Upper lobe of right lung (tissue), 1 donor: ENCODE measurements around the gene HSF2BP. TPM values are rescaled to one million over a fixed set of nuclear protein-coding genes. Genes with fewer than 3 reads are reported as not detected.
A peak's percentile ranks its signal among the peaks of the same experiment; 100 is the strongest.

Source experiments
- ATAC-seq: fragments of 200-7000 bp; cut with Tn5 transposase; one replicate; pipeline ENCODE4 v1.9.1; 2020; ENCODE audit warnings: mild to moderate bottlenecking, moderate library complexity
- DNase-seq: peaks from one replicate; pipeline ENCODE4 v3.0.0-alpha.2; 2020
- H3K27ac ChIP-seq: fragments of 200-600 bp; one replicate; pipeline ENCODE4 v1.8.0; 2022
- H3K27me3 ChIP-seq: fragments of 200-600 bp; one replicate; pipeline ENCODE4 v1.8.0; 2022; ENCODE audit warnings: mild to moderate bottlenecking
- H3K36me3 ChIP-seq: fragments of 200-600 bp; one replicate; pipeline ENCODE4 v1.8.0; 2022
- H3K4me1 ChIP-seq: fragments of 200-600 bp; one replicate; pipeline ENCODE4 v1.8.0; 2022
- H3K4me3 ChIP-seq: fragments of 200-600 bp; one replicate; pipeline ENCODE4 v1.8.0; 2022; ENCODE audit warnings: mild to moderate bottlenecking
- H3K9me3 ChIP-seq: fragments of 200-600 bp; one replicate; pipeline ENCODE4 v1.8.0; 2022
- intact Hi-C: fragments of 100-400 bp; cut with DNase I; formaldehyde crosslinking; loops from one replicate; pipeline ENCODE4 v1.11.0; 2022
- total RNA-seq: library from RNA; stranded (reverse); fragmentation: NEBNext Ultra II Directional; extraction: Animal tissue kit (Norgen Biotek cat#: 25700); gene quantifications from one replicate; pipeline ENCODE4 v1.2.1, GENCODE V29; 2021
- TF ChIP-seq, protein P1 (sequence below): fragments of 200-600 bp; IDR thresholded peaks from one replicate; pipeline ENCODE4 v1.8.0; 2022; ENCODE audit warnings: antibody characterized with exemption
- donor health status: DM: no; HTN: yes; CAD: no; lungs with severe emphysema.

HSF2BP gene
- total RNA-seq, 1 donor from 2014 or later = 0.41 TPM

DNA sequence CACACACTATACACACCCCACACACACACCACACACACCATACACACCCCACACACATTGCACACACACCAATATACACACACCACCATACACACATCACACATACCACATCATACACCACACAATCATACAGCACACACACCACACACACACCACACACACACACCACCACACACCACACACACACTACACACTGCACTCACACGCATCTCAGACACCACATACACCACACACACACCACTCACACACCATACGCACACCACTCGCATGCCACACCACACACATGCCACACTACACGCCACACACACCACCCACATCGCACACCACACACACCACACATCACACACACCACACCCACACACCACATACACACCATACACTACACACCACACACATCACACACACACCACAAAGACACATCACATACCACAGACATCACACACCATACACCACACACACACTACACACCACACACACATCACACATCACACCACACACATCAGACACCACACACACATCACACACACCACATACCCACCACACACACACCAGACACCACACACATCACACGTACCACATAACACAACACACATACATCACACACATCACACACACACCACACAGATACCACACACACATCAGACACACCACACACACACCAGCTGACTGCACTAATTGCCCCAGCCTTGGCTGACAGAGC, 54.6 kb downstream of the HSF2BP start:
- ATAC-seq = no peak
- TF ChIP-seq, protein P1, sequence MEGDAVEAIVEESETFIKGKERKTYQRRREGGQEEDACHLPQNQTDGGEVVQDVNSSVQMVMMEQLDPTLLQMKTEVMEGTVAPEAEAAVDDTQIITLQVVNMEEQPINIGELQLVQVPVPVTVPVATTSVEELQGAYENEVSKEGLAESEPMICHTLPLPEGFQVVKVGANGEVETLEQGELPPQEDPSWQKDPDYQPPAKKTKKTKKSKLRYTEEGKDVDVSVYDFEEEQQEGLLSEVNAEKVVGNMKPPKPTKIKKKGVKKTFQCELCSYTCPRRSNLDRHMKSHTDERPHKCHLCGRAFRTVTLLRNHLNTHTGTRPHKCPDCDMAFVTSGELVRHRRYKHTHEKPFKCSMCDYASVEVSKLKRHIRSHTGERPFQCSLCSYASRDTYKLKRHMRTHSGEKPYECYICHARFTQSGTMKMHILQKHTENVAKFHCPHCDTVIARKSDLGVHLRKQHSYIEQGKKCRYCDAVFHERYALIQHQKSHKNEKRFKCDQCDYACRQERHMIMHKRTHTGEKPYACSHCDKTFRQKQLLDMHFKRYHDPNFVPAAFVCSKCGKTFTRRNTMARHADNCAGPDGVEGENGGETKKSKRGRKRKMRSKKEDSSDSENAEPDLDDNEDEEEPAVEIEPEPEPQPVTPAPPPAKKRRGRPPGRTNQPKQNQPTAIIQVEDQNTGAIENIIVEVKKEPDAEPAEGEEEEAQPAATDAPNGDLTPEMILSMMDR = no peak
- H3K27ac ChIP-seq = no peak overlapping the region
- no peak overlapping the region for H3K4me3 ChIP-seq
- H3K36me3 ChIP-seq = no peaks in the 10 kb centered on the region
- H3K4me1 ChIP-seq = peaks cover 2% of the 10 kb centered on the region
- H3K9me3 ChIP-seq = no peaks in the 10 kb centered on the region
- intact Hi-C loops = no loop called here
- DNase-seq = no peak
- no peaks in the 10 kb centered on the region for H3K27me3 ChIP-seq

DNA sequence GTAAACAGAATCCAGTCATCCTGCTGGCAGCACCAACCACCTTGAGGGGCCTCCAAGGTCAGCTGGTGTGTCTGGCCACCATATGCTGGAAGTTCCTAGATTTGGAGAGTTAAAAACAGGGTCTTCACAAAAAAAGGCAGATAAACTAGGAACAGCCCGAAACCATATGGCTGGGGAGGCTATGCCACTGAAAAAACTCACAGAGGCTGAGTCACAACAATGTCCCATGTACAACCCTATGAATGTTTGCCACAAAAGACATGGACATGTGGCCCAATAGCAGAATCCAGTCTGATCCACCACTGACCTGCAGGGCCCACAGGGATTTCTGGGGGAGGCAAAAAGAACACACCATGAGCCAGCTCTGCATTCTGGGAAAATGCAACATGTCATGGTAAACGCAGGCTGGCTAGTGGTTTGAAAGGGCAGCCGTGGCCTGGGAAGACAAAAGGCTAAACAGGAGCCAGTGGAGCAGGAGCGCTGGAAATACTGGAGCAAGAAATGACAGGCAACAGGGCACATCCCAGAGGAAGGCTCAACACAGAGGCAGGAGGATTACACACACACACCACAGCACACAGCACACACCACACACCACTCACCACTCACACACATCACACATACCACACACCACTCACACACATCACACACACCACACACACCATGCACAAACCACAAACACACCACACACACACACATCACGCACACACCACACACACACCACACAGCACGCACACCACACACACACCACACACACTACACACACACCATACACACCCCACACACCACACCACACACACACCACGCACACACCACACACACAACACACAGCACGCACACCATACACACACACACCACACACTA, 55.4 kb downstream of the HSF2BP start:
- TF ChIP-seq, protein P1 = no peak
- no peak for ATAC-seq

DNA sequence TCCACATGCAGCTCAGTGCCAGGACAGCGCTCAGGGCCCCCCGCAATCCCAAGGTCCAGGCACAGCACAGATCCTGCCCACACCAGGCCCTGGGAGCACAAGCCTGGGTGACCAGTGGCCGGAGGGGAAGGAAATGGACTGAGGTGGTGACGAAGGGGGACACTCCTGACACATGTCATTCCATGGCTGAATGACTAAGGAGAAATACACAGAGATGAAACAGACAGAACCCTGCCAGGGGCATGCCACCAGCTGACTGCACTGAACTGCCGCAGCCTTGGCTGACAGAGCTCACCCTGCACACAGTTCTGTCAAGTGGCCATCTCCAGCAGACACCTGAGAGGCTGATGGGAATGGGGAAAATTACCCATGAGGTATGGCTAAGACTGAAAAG, 56.1 kb downstream of the HSF2BP start:
- H3K4me1 ChIP-seq = no peaks in the 10 kb centered on the region
- DNase-seq = no peak
- TF ChIP-seq, protein P1 = no peak
- H3K4me3 ChIP-seq = no peak overlapping the region
- intact Hi-C loops = no loop called here
- H3K36me3 ChIP-seq = no peaks in the 10 kb centered on the region
- no peaks in the 10 kb centered on the region for H3K27me3 ChIP-seq
- H3K27ac ChIP-seq = peak overlapping the region; percentile 37
- peak; percentile 78 for ATAC-seq
- no peaks in the 10 kb centered on the region for H3K9me3 ChIP-seq

More for the DNA sequence above, 55.4 kb downstream of the HSF2BP start:
- Histone ChIP-seq H3K27me3 (no peaks in the 10 kb centered on the region), H3K9me3 (no peaks in the 10 kb centered on the region), H3K4me3 (no peak overlapping the region), H3K4me1 (no peaks in the 10 kb centered on the region), H3K27ac (peak overlapping the region; percentile 37), H3K36me3 (no peaks in the 10 kb centered on the region)
- DNase-seq = no peak
- intact Hi-C loops = no loop called here

DNA sequence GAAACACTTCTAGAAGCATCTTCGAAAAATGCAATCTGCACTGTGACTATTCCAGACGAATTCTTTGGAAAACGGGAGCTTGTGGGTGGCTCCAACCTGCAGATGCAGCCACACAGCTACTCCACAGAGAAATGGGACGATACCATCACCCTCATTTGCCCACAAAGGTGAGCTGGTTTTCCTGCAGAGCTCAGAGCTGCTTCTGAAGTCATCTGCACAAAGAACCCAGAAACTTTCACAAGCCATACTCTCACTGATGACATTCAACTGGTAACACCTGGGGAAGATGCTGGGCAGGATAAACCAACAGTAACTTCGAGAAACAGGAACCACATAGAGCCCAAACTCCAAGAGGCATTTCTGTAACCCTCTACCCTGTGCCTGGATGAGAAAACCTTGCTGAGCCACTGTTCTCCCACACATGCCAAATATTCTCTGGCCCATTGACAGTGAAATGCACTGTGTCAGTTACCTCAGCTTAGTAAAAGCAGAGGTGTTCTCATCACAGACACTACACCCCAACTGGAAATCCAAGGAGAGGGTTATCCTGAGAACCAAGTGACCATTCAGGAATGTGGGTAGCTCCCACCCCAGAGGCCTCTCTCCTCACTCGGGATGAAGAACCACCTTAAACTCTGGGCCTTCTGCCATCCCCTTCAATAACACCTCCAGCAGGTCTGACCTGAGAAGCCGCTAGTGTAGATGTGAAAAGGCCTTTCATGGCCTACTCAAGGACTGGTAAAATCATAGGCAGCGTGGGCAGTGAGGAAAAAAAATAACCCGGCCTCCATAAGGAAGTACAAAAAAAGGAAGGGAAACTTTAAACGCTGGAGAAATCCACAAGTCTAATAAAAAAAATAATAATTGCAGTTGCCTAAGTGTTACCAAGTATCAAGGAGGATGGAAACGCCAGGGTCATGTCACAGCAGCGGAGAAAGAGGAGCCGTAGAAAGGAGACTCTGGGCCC, 56.7 kb downstream of the HSF2BP start:
- no peak for DNase-seq
- no peaks in the 10 kb centered on the region for H3K4me1 ChIP-seq
- no peaks in the 10 kb centered on the region for H3K9me3 ChIP-seq
- H3K36me3 ChIP-seq = no peaks in the 10 kb centered on the region
- TF ChIP-seq, protein P1 = no peak
- H3K27ac ChIP-seq = peak overlapping the region; percentile 37
- no peaks in the 10 kb centered on the region for H3K27me3 ChIP-seq
- no peak overlapping the region for H3K4me3 ChIP-seq
- intact Hi-C loops = no loop called here
- ATAC-seq = peak; percentile 50

DNA sequence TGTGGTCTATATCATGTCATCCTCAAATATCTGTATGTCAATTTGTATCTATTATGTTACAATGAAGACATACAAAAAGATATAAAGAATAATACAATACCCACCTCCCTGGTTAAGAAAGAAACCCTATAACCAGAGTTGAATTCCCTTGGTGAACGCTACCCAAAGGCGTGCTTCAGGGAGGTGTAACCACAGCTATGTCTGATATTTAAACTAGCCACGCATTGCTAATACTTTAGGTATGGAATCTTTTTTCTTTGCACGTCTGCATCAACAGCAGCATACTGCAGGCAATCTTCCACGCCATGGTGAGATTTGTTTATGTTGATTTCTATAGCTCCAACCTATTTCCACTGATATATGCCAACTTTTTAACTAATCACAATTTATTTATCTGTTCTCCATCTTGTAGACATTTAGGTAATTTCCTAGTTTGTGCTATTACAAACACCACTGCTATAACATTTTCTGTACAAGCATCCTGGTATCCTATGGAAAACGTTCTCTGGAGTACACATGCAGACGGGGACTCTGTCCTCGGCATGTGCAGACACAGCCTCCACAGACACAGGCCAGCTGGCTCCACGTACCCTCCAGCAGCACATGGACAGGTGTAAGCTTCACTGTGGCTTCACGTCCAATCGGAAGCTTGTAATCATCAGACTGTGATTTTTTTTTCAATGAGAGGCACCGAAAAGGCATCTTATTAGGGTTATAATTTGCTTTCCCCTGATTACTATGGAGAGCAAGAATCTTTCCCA, 58.5 kb downstream of the HSF2BP start:
- Histone ChIP-seq H3K4me1 (no peaks in the 10 kb centered on the region), H3K36me3 (no peaks in the 10 kb centered on the region), H3K9me3 (no peaks in the 10 kb centered on the region), H3K27ac (no peak overlapping the region), H3K4me3 (no peak overlapping the region), H3K27me3 (no peaks in the 10 kb centered on the region)
- intact Hi-C loops = no loop called here
- no peak for ATAC-seq
- TF ChIP-seq, protein P1 = no peak
- no peak for DNase-seq
